Chondrocyte (in vitro differentiated cells): ENCODE results near the gene CDC14B. TPM values are rescaled to one million over a fixed set of nuclear protein-coding genes. Genes with fewer than 3 reads are reported as not detected.
A peak's percentile ranks its signal among the peaks of the same experiment; 100 is the strongest.
"Not testable (repeated sequence)": the region's sequence is repeated elsewhere in the genome, so short reads cannot be mapped to it uniquely, and the experiment has no call there.

ENCODE experiments used
- DNase-seq: peaks from one replicate; pipeline ENCODE4 v3.0.0; 2021; ENCODE audit warnings: mixed read lengths, low spot score
- H3K27ac Mint-ChIP-seq: one replicate; pipeline ENCODE4 v1.8.0; 2021; ENCODE audit warnings: mild to moderate bottlenecking, moderate library complexity, mixed read lengths; ENCODE audit not compliant: unreplicated experiment
- H3K27me3 Mint-ChIP-seq: 2 replicates; pipeline ENCODE4 v1.8.0; 2021; ENCODE audit warnings: low read depth, mixed read lengths
- H3K36me3 Mint-ChIP-seq: 2 replicates; pipeline ENCODE4 v1.8.0; 2021; ENCODE audit warnings: low read depth, mixed read lengths
- H3K4me1 Mint-ChIP-seq: 2 replicates; pipeline ENCODE4 v1.8.0; 2021; ENCODE audit warnings: low read depth, mild to moderate bottlenecking, mixed read lengths
- H3K4me3 Mint-ChIP-seq: one replicate; pipeline ENCODE4 v1.8.0; 2021; ENCODE audit warnings: mild to moderate bottlenecking, moderate library complexity, mixed read lengths; ENCODE audit not compliant: unreplicated experiment
- H3K9me3 Mint-ChIP-seq: 2 replicates; pipeline ENCODE4 v1.8.0; 2021; ENCODE audit warnings: low read depth, mixed read lengths
- total RNA-seq: library from RNA; stranded (reverse); gene quantifications from 3 replicates; pipeline ENCODE4 v1.2.1, GENCODE V29; 2021
- TF ChIP-seq, protein P1 (sequence below): fragments of 200-600 bp; sonication (generic); IDR thresholded peaks from 2 replicates; pipeline ENCODE4 v1.5.0; 2021; ENCODE audit warnings: antibody characterized with exemption, mild to moderate bottlenecking, moderate library complexity

The CDC14B gene
- total RNA-seq, 1 donor from 2014 or later, result 15.5 TPM

DNA sequence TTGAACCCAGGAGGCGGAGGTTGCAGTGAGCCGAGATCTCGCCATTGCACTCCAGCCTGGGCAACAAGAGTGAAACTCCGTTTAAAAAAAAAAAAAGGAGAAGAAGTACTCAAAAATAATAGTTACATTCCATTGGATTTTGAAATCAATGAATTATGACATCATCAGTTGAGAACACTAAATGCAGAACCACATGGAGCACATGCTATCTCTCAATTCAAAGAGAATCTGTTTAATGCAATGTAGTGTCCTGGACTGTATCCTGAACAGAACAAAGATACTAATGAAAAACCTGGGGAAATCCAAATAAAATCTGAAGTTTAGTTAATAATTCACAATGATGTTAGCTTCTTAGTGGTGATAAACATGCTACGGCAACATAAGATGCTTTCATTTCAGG, 20.3 kb downstream of the CDC14B start:
- DNase-seq, result no peak
- H3K27me3 Mint-ChIP-seq, result no peaks in the 10 kb centered on the region
- no peaks in the 10 kb centered on the region for H3K9me3 Mint-ChIP-seq
- TF ChIP-seq, protein P1, sequence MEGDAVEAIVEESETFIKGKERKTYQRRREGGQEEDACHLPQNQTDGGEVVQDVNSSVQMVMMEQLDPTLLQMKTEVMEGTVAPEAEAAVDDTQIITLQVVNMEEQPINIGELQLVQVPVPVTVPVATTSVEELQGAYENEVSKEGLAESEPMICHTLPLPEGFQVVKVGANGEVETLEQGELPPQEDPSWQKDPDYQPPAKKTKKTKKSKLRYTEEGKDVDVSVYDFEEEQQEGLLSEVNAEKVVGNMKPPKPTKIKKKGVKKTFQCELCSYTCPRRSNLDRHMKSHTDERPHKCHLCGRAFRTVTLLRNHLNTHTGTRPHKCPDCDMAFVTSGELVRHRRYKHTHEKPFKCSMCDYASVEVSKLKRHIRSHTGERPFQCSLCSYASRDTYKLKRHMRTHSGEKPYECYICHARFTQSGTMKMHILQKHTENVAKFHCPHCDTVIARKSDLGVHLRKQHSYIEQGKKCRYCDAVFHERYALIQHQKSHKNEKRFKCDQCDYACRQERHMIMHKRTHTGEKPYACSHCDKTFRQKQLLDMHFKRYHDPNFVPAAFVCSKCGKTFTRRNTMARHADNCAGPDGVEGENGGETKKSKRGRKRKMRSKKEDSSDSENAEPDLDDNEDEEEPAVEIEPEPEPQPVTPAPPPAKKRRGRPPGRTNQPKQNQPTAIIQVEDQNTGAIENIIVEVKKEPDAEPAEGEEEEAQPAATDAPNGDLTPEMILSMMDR, result no peak
- H3K27ac Mint-ChIP-seq, result no peak overlapping the region
- H3K4me1 Mint-ChIP-seq, result peaks cover 6% of the 10 kb centered on the region
- H3K4me3 Mint-ChIP-seq, result no peak overlapping the region
- H3K36me3 Mint-ChIP-seq, result no peaks in the 10 kb centered on the region

DNA sequence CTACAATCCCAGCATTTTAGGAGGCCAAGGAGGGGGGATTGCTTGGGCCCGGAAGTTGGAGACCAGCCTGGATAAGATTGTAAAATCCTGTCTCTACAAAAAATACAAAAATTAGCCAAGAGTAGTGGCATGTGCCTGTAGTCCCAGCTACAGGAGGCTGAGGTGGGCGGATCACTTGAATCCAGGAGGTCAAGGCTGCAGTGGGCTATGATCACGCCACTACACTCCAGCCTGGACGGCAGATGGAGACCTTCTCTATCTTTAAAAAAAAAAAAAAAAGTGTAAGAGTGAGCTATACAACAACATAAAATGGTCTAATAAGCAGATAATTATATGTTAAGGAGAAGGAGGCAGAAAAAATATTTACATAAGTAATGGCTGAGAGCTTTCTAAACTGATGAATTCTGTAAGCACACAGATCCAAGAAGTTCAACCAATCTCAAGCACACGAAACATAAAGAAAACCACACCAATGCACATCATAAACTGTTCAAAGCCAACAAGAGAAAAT, 23.0 kb downstream of the CDC14B start:
- Mint-ChIP-seq H3K27ac (no peak overlapping the region), H3K4me3 (no peak overlapping the region), H3K27me3 (no peaks in the 10 kb centered on the region), H3K9me3 (no peaks in the 10 kb centered on the region), H3K36me3 (no peaks in the 10 kb centered on the region), H3K4me1 (no peaks in the 10 kb centered on the region)
- DNase-seq, result no peak
- TF ChIP-seq, protein P1, result no peak

DNA sequence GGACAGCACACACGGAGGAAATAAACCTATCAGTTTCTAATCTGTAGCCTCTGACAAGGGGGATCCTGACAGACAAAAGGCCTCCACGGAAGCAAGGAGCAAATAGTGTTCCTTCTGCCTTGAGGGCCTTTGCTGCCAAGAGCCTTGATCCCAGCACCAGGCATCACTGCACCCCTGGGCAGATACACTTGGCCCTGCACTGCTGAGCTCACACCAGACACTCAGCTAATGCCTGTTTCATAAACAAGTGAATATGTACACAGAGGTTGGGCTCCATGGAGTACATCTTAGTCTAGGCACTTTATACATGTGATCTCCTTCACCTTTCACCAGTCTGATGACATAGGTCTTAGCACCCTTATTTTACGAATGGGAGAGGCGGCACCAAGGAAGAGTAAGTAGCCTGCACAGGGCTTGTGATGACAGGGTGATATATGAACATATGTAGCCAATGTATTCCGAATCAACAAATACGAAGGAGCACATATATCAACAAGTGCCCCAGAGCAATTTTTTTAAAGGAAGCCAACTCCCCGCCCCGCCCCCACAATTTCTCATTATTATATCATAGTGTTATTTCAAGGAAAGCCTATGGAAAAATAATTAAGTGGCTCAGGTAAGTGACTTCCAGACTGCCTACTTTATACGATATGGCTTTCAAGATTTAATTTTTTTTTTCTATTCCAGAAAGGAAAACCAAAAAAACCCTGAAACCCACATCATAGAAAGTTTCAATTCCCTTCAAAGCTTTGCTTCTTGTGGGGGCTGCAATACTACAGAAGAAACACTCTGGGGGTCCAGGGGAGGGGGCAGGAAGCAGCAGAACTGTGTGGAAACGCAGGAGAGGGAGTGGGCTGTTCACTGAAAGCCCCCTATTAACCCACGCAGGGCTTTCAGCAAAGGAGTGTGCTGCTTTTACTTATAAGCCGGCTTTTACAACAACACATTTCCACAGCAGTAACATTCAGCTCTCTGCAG, 32.0 kb downstream of the CDC14B start:
- DNase-seq, result no peak
- Mint-ChIP-seq H3K27me3 (no peaks in the 10 kb centered on the region), H3K27ac (no peak overlapping the region), H3K36me3 (no peaks in the 10 kb centered on the region), H3K9me3 (peaks cover 4% of the 10 kb centered on the region), H3K4me3 (no peak overlapping the region), H3K4me1 (peaks cover 13% of the 10 kb centered on the region)
- TF ChIP-seq, protein P1, result no peak

DNA sequence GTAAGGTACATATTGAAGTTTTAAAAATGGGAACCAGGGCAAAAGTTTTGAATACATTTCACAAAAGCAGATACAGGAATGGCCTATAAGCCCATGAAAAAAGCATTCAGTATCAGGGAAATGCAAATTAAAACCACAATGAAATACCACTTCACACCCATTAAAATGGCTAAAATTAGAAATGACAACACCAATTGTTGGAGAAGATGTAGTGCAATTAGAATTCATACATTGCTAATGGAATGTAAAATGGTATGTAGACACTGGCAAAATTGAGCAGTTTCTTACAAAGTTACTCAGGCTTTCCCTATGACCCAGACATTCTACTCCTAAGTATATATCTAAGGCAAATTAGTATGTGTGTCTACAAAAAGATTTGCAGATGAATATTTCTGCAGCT, 34.2 kb downstream of the CDC14B start:
- TF ChIP-seq, protein P1, result no peak
- H3K4me3 Mint-ChIP-seq, result no peak overlapping the region
- H3K27me3 Mint-ChIP-seq, result no peaks in the 10 kb centered on the region
- DNase-seq, result no peak
- peak overlapping the region; percentile 23 for H3K27ac Mint-ChIP-seq
- no peaks in the 10 kb centered on the region for H3K36me3 Mint-ChIP-seq
- peaks cover 25% of the 10 kb centered on the region for H3K4me1 Mint-ChIP-seq
- H3K9me3 Mint-ChIP-seq, result no peaks in the 10 kb centered on the region

DNA sequence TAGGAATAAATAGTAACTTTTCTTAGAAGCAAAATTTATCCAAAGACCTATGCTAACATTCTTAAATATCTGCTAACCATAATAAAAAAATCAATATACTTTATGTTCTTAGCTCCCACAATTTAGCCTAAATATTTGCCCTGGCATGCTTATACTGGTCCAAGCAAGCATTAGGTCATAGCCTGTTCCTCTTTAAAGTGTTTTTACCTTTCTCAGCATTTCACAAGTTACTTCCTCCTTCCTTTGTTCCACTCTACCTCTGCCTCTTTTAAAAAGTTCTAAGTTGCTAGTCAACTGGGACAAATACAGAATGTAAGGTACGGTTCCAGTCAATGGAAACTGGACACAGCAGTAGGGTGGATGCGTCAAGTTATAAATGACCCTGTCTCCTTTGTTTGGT, 37.4 kb downstream of the CDC14B start:
- H3K27me3 Mint-ChIP-seq, H3K36me3 Mint-ChIP-seq, H3K4me3 Mint-ChIP-seq, DNase-seq, H3K9me3 Mint-ChIP-seq, H3K27ac Mint-ChIP-seq: not testable (repeated sequence)
- peaks cover 29% of the 10 kb centered on the region for H3K4me1 Mint-ChIP-seq
